HUES6 (cell line): ENCODE measurements around the gene ARAP1.
A peak's percentile ranks its signal among the peaks of the same experiment; 100 is the strongest.

Source experiments
- H3K27ac ChIP-seq: 2 replicates; pipeline ENCODE4 v1.7.0; 2013; ENCODE audit warnings: low read depth, mild to moderate bottlenecking, low read length, inconsistent platforms
- H3K27me3 ChIP-seq: 2 replicates; pipeline ENCODE4 v1.6.1; 2013; ENCODE audit warnings: low read length; ENCODE audit not compliant: control insufficient read depth, insufficient read depth
- H3K36me3 ChIP-seq: 2 replicates; pipeline ENCODE4 v1.6.1; 2013; ENCODE audit warnings: low read length; ENCODE audit not compliant: control insufficient read depth, insufficient read depth
- H3K4me1 ChIP-seq: 2 replicates; pipeline ENCODE4 v1.6.1; 2013; ENCODE audit warnings: low read length; ENCODE audit not compliant: control insufficient read depth, insufficient read depth
- H3K4me3 ChIP-seq: 2 replicates; pipeline ENCODE4 v1.5.1; 2013; ENCODE audit warnings: low read depth, low read length
- H3K9ac ChIP-seq: one replicate; pipeline ENCODE4 v1.6.1; 2013; ENCODE audit warnings: mild to moderate bottlenecking, low read length
- H3K9me3 ChIP-seq: 2 replicates; pipeline ENCODE4 v1.6.1; 2013; ENCODE audit warnings: low read depth, low read length; ENCODE audit not compliant: control insufficient read depth, insufficient read depth

Gene ARAP1

DNA sequence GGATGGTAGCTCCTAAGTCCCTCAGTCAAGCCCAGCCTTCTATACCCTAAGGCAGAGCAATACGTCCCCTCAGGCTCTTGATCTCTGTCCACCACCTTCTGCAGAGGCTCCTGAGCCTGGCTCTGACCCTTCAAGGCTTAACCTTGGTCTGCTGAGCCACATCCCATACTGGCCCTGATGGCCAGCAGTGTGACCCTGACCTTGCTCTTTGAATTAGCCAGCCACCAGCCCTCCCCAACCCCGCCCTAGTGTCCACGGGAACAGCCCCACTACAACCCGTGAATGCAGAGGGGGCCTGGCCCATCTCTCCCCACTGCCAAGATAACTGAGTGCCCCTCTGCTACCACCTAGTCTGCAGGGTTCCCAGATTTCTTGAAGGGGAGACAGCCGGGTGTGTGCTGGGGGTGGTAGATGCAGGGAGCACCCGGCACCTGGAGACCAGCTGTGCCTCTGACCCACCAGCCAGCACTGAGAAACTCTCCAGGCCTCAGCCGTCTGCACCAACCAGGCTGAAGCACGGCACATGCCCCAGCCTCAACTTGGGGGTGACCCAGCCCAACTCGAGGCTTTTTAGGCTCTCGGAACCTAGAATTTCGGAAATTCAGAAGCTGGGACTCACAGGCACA, 6.2 kb downstream of the ARAP1 start:
- no peaks in the 10 kb centered on the region for H3K27me3 ChIP-seq
- H3K4me1 ChIP-seq = peaks cover 30% of the 10 kb centered on the region
- H3K9me3 ChIP-seq = no peaks in the 10 kb centered on the region
- H3K27ac ChIP-seq = no peak overlapping the region
- H3K4me3 ChIP-seq = no peak overlapping the region
- H3K9ac ChIP-seq = no peak overlapping the region
- peaks cover 10% of the 10 kb centered on the region; the same call in 1 of the 2 replicates for H3K36me3 ChIP-seq

DNA sequence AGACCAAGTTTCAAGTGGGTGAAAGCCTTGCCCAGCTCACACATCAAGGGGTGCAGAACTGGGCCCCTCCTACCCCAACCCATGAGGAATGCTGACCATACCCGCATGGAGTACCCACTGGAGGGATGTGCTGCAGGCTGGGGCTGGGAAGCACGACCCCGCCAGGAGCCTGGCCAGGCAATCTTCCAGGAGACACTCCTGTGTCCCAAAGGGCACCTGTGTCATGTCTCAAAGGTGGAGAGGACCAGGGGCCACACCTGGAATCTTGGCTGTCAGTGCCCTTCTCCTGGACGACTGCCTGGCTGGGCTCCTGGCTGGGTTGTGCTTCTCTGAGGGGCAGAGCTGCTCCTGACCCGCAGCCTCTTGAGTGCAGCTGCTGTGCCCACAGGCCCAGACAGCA, 6.7 kb downstream of the ARAP1 start:
- Histone ChIP-seq H3K4me1 (peaks cover 30% of the 10 kb centered on the region), H3K36me3 (peaks cover 10% of the 10 kb centered on the region; the same call in 1 of the 2 replicates), H3K9me3 (no peaks in the 10 kb centered on the region), H3K9ac (no peak overlapping the region), H3K4me3 (no peak overlapping the region), H3K27ac (no peak overlapping the region), H3K27me3 (no peaks in the 10 kb centered on the region)

DNA sequence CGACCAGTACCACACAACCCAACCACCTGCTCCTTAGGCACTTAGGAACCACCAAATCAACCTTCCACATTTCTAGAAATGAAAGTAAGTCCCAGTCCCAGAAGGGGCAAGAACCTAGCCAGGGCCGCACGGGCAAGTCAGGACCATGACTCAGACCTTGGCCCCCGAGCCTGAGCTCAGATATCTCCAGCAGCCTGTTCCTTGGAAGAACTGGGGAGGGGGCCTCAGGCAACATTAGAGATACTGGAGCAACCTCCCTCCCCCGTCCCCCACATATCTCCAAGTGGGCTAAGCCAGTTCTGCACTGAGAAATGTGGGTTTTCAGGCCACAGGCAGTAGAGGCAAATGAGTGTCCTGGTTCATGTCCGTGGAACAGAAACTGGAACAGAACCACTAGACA, 7.7 kb downstream of the ARAP1 start:
- Histone ChIP-seq H3K4me3 (no peak overlapping the region), H3K36me3 (peaks cover 10% of the 10 kb centered on the region; the same call in 1 of the 2 replicates), H3K9ac (no peak overlapping the region)

DNA sequence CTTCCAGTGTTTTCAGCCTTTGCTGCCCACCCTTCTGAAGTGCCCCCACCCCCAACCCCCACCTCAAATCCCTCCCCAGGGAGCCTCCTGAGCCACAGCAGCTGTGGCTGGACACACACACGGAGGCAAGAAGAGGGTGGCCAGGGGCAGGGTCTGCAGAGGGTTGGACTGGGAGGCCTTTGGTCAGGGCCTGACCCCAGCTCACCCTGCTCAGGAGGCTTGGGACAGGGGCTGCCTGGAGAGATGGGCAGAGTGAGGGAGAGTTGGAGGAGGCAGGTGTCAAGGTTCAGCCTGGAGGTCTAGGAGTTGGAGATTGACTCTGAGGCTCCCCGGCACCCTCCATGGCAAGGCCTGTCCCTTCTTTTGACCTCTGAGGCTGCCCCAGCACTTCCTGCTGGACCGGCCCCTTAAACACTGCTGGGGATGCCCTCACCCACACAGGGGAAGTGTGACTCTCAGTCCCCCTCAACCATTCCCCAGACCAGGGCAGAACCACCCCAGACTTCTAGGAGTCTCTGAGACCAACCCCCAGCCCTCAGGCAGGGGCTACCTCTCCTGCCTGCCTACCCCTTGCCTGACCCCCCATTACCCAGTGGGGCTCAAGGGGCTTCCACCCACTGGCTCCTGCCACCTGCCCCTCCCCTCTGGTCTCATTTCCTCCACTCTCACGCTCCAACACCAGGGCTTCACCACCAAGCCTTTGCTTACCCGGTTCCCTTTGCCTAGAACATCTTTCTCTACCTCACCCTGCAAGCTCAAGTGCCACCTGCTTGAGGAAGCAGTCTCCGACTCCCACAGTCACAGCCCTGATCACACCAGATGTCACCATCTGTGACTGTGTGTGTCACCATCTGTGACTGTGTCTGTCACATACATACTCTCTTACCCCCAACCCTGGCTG, 8.6 kb downstream of the ARAP1 start:
- no peak overlapping the region for H3K9ac ChIP-seq
- H3K4me1 ChIP-seq = peaks cover 45% of the 10 kb centered on the region
- no peaks in the 10 kb centered on the region for H3K27me3 ChIP-seq
- no peak overlapping the region for H3K27ac ChIP-seq
- H3K36me3 ChIP-seq = peaks cover 9% of the 10 kb centered on the region; the same call in 1 of the 2 replicates
- no peaks in the 10 kb centered on the region for H3K9me3 ChIP-seq
- H3K4me3 ChIP-seq = no peak overlapping the region

More for the DNA sequence above, 7.7 kb downstream of the ARAP1 start:
- H3K9me3 ChIP-seq = no peaks in the 10 kb centered on the region
- no peaks in the 10 kb centered on the region for H3K27me3 ChIP-seq
- H3K27ac ChIP-seq = no peak overlapping the region
- peaks cover 38% of the 10 kb centered on the region for H3K4me1 ChIP-seq

DNA sequence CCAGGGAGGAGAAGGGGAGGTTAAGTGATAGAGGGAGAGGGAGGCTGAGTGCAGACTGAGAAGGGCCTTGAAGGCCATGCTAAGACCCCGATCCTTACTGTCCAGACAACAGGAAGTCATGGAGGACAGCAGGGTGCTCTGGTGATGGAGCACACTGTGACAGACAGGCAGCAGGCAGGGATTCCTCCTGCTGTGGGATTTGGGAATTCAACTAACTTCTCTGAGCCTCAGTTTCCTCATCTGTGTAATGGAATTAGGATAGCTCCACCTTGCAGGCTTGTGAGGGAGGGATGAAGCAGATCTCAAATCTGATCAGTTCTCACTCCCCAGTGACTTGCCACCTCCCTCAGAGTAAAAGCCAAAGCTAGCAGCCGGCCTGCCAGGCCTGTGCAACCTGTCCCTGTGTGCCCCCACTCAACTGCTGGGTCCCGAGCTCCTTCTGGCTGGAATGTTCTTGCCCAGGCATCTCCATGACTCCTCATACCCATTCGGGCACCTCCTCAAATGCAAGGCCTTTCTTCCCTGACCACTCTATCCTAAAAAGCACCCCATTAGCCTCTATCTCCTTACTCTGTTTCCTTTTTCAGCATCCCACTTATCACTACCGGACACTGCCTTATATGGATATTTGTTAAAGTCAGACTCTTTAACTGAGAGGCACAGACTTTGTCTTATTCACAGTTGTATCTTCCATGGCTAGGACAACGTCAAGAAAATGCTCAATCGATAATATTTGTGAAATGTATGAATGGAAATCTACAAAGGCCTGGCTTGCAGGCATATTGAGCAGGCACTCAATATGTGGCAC, 9.5 kb downstream of the ARAP1 start:
- no peak overlapping the region for H3K4me3 ChIP-seq
- no peaks in the 10 kb centered on the region for H3K27me3 ChIP-seq
- H3K4me1 ChIP-seq = peaks cover 52% of the 10 kb centered on the region
- no peak overlapping the region; the same call in 1 of the 2 replicates for H3K27ac ChIP-seq
- peaks cover 8% of the 10 kb centered on the region; the same call in 1 of the 2 replicates for H3K36me3 ChIP-seq
- peak overlapping the region; percentile 64 for H3K9ac ChIP-seq
- H3K9me3 ChIP-seq = no peaks in the 10 kb centered on the region

DNA sequence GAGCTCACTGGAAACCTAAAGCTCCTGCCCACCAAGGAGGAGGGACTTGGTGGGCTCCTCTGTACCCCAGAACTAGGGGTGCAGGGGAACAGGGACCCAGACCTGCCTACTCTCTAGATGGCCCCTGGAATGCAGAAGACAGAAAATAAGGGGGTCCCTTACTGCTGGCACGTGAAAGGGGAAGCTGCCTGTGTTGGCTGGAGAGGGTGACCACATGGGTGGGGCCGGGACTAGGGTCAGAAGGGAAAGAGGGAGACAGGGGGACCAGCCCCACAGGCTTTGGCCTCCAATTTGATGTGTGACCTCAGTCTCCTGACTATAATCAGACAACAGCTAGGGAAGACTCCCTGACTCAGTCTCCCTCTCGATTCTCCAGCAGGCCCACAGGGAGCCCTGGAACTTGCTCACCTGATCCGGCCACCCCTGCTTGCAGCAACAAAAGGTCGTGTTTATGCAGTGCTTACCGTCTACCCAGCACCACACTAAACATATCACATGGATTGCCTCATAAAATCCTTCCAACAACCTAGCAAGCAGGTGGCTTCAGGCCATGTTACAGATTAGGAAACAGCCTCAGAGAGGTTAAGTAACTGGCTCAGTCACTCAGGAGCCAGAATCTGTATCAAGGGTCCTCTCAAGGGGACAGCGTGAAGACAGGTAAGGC, 10.2 kb downstream of the ARAP1 start:
- Histone ChIP-seq H3K9ac (peak overlapping the region; percentile 64), H3K4me1 (peaks cover 50% of the 10 kb centered on the region), H3K4me3 (no peak overlapping the region), H3K9me3 (no peaks in the 10 kb centered on the region), H3K27ac (peak overlapping the region; percentile 86), H3K27me3 (no peaks in the 10 kb centered on the region), H3K36me3 (peaks cover 5% of the 10 kb centered on the region; the same call in 1 of the 2 replicates)

DNA sequence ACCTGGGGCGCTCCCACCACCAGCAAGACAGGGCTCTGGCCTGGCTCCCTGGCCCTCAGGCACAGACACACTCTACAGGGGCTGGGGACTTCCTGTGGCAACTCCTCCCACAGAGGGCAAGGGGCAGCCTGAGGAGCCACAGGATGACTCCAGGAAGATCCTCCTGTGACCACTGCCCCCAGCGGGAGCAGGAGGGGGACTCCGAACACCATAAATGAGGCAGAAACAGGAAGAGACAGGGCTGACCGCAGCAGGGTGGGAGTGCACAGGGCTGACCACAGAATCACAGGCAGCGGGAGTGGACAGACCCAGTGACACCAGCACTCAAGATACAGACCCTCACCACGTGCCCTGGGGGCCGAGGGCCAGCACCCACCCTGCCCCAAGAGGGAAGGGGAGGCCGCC, 10.8 kb downstream of the ARAP1 start:
- Histone ChIP-seq H3K4me1 (peaks cover 56% of the 10 kb centered on the region), H3K4me3 (no peak overlapping the region), H3K9ac (peak overlapping the region; percentile 64), H3K9me3 (no peaks in the 10 kb centered on the region), H3K27ac (peak overlapping the region; percentile 86), H3K27me3 (no peaks in the 10 kb centered on the region), H3K36me3 (peaks cover 5% of the 10 kb centered on the region; the same call in 1 of the 2 replicates)

DNA sequence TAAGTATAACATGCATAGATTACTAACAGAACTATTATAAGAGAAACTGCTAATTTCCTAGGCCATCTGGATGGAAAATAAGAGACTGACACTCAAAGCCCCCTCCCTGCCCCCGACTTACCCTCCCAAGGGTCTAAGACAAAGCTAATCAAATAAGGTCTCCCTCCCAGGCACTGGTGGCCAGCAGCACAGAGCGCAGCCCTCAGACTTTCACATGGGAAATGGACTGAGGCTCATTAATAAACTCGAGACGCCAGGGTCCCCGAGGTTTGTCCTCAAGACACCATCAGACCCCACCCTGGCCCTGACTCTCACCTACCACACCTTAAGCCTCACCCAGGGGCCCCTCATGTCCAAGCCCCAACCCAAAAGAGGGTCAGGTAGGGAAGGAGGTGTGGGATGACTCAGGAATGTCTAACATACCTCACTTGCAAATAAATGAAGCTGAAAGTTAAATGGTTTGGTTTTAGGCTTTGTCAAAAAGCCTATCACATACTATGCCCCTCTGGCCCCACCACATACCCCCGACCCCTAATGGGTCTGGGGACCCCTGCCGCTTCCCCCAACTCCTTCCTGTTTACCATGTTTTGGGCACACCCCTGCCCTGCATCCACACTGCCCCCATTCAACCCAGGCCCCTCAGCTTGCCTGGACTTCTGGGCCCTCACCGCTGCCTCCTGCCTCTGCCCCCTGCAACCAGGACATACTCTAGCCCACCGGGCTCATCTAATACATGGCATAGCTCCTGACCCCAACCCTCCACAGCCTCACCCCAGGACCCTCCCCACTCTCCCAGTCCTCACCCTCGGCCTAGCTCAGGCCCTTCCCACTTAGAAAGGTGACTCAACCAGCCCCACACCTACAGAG, 11.4 kb downstream of the ARAP1 start:
- peaks cover 5% of the 10 kb centered on the region; the same call in 1 of the 2 replicates for H3K36me3 ChIP-seq
- H3K9ac ChIP-seq = peak overlapping the region; percentile 64
- no peaks in the 10 kb centered on the region for H3K9me3 ChIP-seq
- no peak overlapping the region for H3K4me3 ChIP-seq
- peak overlapping the region; percentile 86 for H3K27ac ChIP-seq
- peaks cover 62% of the 10 kb centered on the region for H3K4me1 ChIP-seq
- H3K27me3 ChIP-seq = no peaks in the 10 kb centered on the region

DNA sequence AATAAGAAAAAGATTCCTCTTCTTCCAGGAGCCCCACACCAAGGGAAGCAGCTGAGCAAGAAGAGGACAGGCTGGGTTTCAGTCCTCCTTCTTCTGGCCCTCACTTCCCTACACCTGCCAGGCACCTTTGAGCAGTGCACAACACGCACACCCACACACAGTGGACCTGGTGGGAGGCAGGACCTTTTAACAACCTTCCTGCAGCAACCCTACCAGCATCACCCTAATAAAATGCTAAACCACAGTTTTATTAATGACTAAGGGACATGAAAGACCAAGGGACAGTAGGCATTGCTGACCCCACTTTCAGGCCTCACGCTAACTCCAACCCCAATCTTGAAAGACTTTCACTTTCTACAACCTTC, 12.2 kb downstream of the ARAP1 start:
- H3K4me3 ChIP-seq = no peak overlapping the region
- peaks cover 5% of the 10 kb centered on the region; the same call in 1 of the 2 replicates for H3K36me3 ChIP-seq
- H3K4me1 ChIP-seq = peaks cover 68% of the 10 kb centered on the region
- no peak overlapping the region for H3K9ac ChIP-seq
- H3K27me3 ChIP-seq = no peaks in the 10 kb centered on the region
- H3K27ac ChIP-seq = no peak overlapping the region
- no peaks in the 10 kb centered on the region for H3K9me3 ChIP-seq
